Ishikawa (cell line): Measurements from ENCODE around the gene TPRX2.

Experiments used
- CEBPB ChIP-seq: IDR thresholded peaks from 2 replicates; pipeline ENCODE4 v1.6.1; 2012
- CREB1 ChIP-seq: IDR thresholded peaks from 2 replicates; pipeline ENCODE4 v1.6.1; 2012; ENCODE audit warnings: low read depth
- EGR1 ChIP-seq: IDR thresholded peaks from 2 replicates; pipeline ENCODE4 v1.6.1; 2012
- EP300 ChIP-seq: IDR thresholded peaks from 2 replicates; pipeline ENCODE4 v1.6.1; 2012; ENCODE audit warnings: borderline replicate concordance
- FOXM1 ChIP-seq: IDR thresholded peaks from 2 replicates; pipeline ENCODE4 v1.6.1; 2012; ENCODE audit warnings: low read depth, borderline replicate concordance
- NFIC ChIP-seq: IDR thresholded peaks from 2 replicates; pipeline ENCODE4 v1.6.1; 2012
- RAD21 ChIP-seq: IDR thresholded peaks from 2 replicates; pipeline ENCODE4 v1.6.1; 2012; ENCODE audit warnings: low read depth
- REST ChIP-seq: IDR thresholded peaks from 2 replicates; pipeline ENCODE4 v1.6.1; 2012; ENCODE audit warnings: low read depth, mild to moderate bottlenecking
- TAF1 ChIP-seq: IDR thresholded peaks from 2 replicates; pipeline ENCODE4 v1.6.1; 2012; ENCODE audit warnings: low read depth, mild to moderate bottlenecking
- TCF12 ChIP-seq: IDR thresholded peaks from 2 replicates; pipeline ENCODE4 v1.6.1; 2012; ENCODE audit warnings: low read depth
- TEAD4 ChIP-seq: IDR thresholded peaks from 2 replicates; pipeline ENCODE4 v1.6.1; 2012
- YY1 ChIP-seq: IDR thresholded peaks from 2 replicates; pipeline ENCODE4 v1.6.1; 2012; ENCODE audit warnings: low read depth
- ZBTB7A ChIP-seq: IDR thresholded peaks from 2 replicates; pipeline ENCODE4 v1.6.1; 2012; ENCODE audit warnings: low read depth
- TF ChIP-seq, protein P1 (sequence below): IDR thresholded peaks from 2 replicates; pipeline ENCODE4 v1.6.1; 2012
- TF ChIP-seq, protein P2 (sequence below): IDR thresholded peaks from 2 replicates; pipeline ENCODE4 v1.6.1; 2012

Gene TPRX2

GRCh38 chr19:47821460-47822020 lies 37.5 kb upstream of the TPRX2 start, which contains the start of gene CRX:
Gene CRX (plus strand): TSS chr19:47821937. CDS start chr19:47834444, 12,507 bp downstream.
- no peak for TF ChIP-seq EGR1
- TF ChIP-seq TCF12, result no peak
- TF ChIP-seq, protein P1, sequence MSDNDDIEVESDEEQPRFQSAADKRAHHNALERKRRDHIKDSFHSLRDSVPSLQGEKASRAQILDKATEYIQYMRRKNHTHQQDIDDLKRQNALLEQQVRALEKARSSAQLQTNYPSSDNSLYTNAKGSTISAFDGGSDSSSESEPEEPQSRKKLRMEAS, result no peak
- no peak for TF ChIP-seq FOXM1
- no peak for TF ChIP-seq NFIC
- no peak for TF ChIP-seq ZBTB7A
- no peak for TF ChIP-seq CEBPB
- no peak for TF ChIP-seq TEAD4
- TF ChIP-seq TAF1, result no peak
- TF ChIP-seq EP300, result no peak
- TF ChIP-seq CREB1, result no peak
- no peak for TF ChIP-seq REST
- TF ChIP-seq, protein P2, sequence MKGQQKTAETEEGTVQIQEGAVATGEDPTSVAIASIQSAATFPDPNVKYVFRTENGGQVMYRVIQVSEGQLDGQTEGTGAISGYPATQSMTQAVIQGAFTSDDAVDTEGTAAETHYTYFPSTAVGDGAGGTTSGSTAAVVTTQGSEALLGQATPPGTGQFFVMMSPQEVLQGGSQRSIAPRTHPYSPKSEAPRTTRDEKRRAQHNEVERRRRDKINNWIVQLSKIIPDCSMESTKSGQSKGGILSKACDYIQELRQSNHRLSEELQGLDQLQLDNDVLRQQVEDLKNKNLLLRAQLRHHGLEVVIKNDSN, result no peak
- no peak for TF ChIP-seq RAD21
- no peak for TF ChIP-seq YY1

- TF ChIP-seq YY1, result no peak
- TF ChIP-seq EGR1, result no peak
- no peak for TF ChIP-seq TCF12
- TF ChIP-seq, protein P1, result no peak
- no peak for TF ChIP-seq RAD21
- TF ChIP-seq TAF1, result no peak
- no peak for TF ChIP-seq NFIC
- TF ChIP-seq FOXM1, result no peak
- no peak for TF ChIP-seq TEAD4
- TF ChIP-seq, protein P2, result no peak
These were observed 34.6 kb upstream of the TPRX2 start for GRCh38 chr19:47824396-47824795.

DNA sequence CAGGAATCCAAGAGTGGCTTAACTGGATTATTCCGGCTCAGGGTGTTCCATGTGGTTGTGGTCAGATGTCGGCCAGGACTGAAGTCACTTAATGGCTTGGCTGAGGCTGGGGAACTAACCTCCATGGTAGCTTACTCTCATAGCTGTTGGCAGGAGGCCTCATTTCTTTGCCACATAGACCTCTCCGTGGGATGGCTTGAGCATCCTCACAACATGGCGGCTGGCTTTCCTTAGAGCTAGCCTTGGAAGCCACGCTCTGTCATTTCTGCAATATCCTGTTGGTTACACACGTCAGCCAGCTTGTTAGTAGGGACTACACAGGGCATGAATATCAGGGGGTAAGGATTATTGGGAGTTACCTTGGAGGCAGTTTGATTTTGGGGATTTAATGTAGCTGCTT lies 32.2 kb upstream of the TPRX2 start:
- TF ChIP-seq FOXM1 (no peak), RAD21 (no peak), TAF1 (no peak), CEBPB (no peak), CREB1 (no peak), TCF12 (no peak), ZBTB7A (no peak), REST (no peak), EP300 (no peak), NFIC (no peak), YY1 (no peak), TEAD4 (no peak), EGR1 (no peak)
- TF ChIP-seq, protein P1, result no peak
- TF ChIP-seq, protein P2, result no peak

GRCh38 chr19:47832723-47833122 lies 26.3 kb upstream of the TPRX2 start:
- TF ChIP-seq, protein P1, result no peak
- TF ChIP-seq RAD21 (no peak), TCF12 (no peak), NFIC (no peak), CEBPB (no peak), CREB1 (no peak), FOXM1 (no peak), REST (no peak), YY1 (no peak), TAF1 (no peak), EGR1 (no peak), ZBTB7A (no peak), TEAD4 (no peak), EP300 (no peak)
- TF ChIP-seq, protein P2, result no peak
